Stimulated activated naive CD4-positive, alpha-beta T cell treated with Interleukin-2 at 50 U/mL for 16 hours (primary cell): Measurements from ENCODE around the gene APCDD1L.

Source experiments
- DNase-seq: peaks from one replicate; lab custom pipeline; 2025; lab: John Stamatoyannopoulos, UW

The APCDD1L gene

GRCh38 chr20:58544891-58545290, 29.7 kb upstream of the APCDD1L start:
- no peak for DNase-seq

- no peak for DNase-seq
These were observed 29.1 kb upstream of the APCDD1L start for GRCh38 chr20:58544286-58544685.

GRCh38 chr20:58543274-58543673, 28.1 kb upstream of the APCDD1L start:
- no peak for DNase-seq

- DNase-seq: no peak
These were observed 27.4 kb upstream of the APCDD1L start for GRCh38 chr20:58542411-58543095.

GRCh38 chr20:58542034-58542410, 26.8 kb upstream of the APCDD1L start:
- peak; percentile 6 for DNase-seq

- DNase-seq: no peak
These were observed 23.6 kb upstream of the APCDD1L start for GRCh38 chr20:58538752-58539151.

- no peak for DNase-seq
These were observed 22.6 kb upstream of the APCDD1L start for GRCh38 chr20:58537831-58538230.

GRCh38 chr20:58536289-58536688, 21.1 kb upstream of the APCDD1L start:
- no peak for DNase-seq

GRCh38 chr20:58531657-58532056, 16.5 kb upstream of the APCDD1L start:
- no peak for DNase-seq

GRCh38 chr20:58531063-58531462, 15.9 kb upstream of the APCDD1L start:
- DNase-seq: no peak

- DNase-seq: no peak
These were observed 13.2 kb upstream of the APCDD1L start for GRCh38 chr20:58528412-58528811.

- no peak for DNase-seq
These were observed 11.2 kb upstream of the APCDD1L start for GRCh38 chr20:58526411-58526810.

GRCh38 chr20:58524814-58525213, 9.6 kb upstream of the APCDD1L start:
- DNase-seq: no peak

- DNase-seq: no peak
These were observed 8.7 kb upstream of the APCDD1L start for GRCh38 chr20:58523971-58524315.

GRCh38 chr20:58523072-58523970, 8.1 kb upstream of the APCDD1L start:
- no peak for DNase-seq

GRCh38 chr20:58522666-58523065, 7.5 kb upstream of the APCDD1L start:
- no peak for DNase-seq

- DNase-seq: no peak
These were observed 6.6 kb upstream of the APCDD1L start for GRCh38 chr20:58521763-58522162.

GRCh38 chr20:58519940-58520712, 4.9 kb upstream of the APCDD1L start:
- DNase-seq: no peak

GRCh38 chr20:58518896-58519593, 3.8 kb upstream of the APCDD1L start:
- no peak for DNase-seq

- DNase-seq: no peak
These were observed 3.2 kb upstream of the APCDD1L start for GRCh38 chr20:58518387-58518786.

- DNase-seq: no peak
These were observed 622 bp downstream of the APCDD1L start for GRCh38 chr20:58514321-58515232.
